ENCODE measurements around the gene MAML2. TPM values are rescaled to one million over a fixed set of nuclear protein-coding genes. Genes with fewer than 3 reads are reported as not detected.
"Not testable (repeated sequence)": the region's sequence is repeated elsewhere in the genome, so short reads cannot be mapped to it uniquely, and the experiment has no call there.

The MAML2 gene
- total RNA-seq, 2 experiments from 2014 or later, result 23.9 to 37.1 TPM

- ChIA-PET POLR2A (interaction anchor here (0.6 to 1.8 kb wide), 10 partner anchors 16 to 201 kb away, joined by 3 to 10 read pairs (median 4); partner anchors contain the start of genes CCDC82, JRKL and MAML2), CTCF (interaction anchor here (0.6 to 2.5 kb wide), 10 partner anchors 9 to 200 kb away, joined by 3 to 15 read pairs (median 4); partner anchors contain the start of gene MAML2)
- Mint-ChIP-seq H3K36me3 (ENCODE audit: low read depth) (peaks cover 26% of the 10 kb centered on the region), H3K27me3 (no peaks in the 10 kb centered on the region), H3K4me1 (peaks cover 90% of the 10 kb centered on the region), H3K9me3 (ENCODE audit: low read depth) (peaks cover 2% of the 10 kb centered on the region), H3K4me3 (peak overlapping the region; percentile 53), H3K27ac (peak overlapping the region; percentile 91)
- intact Hi-C loops (cut with DNase I, micrococcal nuclease), result loop anchor here (1.0 to 5.0 kb wide), 12 partner anchors 11 to 176 kb away; partner anchors contain the start of gene MAML2 (in 1 of the 2)
- peak; percentile 43 for ATAC-seq
- peak; percentile 53 for DNase-seq
These were observed 154.6 kb downstream of the MAML2 start for GRCh38 chr11:96188243-96189006.

GRCh38 chr11:96187822-96188221 is 155.2 kb downstream of the MAML2 start:
- ATAC-seq, result peak; percentile 61
- peak overlapping the region; percentile 91 for H3K27ac Mint-ChIP-seq
- intact Hi-C loops (cut with DNase I, micrococcal nuclease), result loop anchor here (1.0 to 5.0 kb wide), 12 partner anchors 11 to 176 kb away; partner anchors contain the start of gene MAML2 (in 1 of the 2)
- ChIA-PET CTCF (interaction anchor here (0.6 to 2.5 kb wide), 3 partner anchors 10 to 155 kb away, joined by 3 to 15 read pairs (median 13); partner anchors contain the start of gene MAML2), POLR2A (interaction anchor here (1.8 to 1.9 kb wide), 2 partner anchors 10 to 112 kb away, joined by 9 to 10 read pairs; no protein-coding TSS in a partner anchor)
- peaks cover 87% of the 10 kb centered on the region for H3K4me1 Mint-ChIP-seq
- H3K4me3 Mint-ChIP-seq, result peak overlapping the region; percentile 53
- H3K27me3 Mint-ChIP-seq, result no peaks in the 10 kb centered on the region
- peak; percentile 61 for DNase-seq
- H3K36me3 Mint-ChIP-seq (ENCODE audit: low read depth), result peaks cover 26% of the 10 kb centered on the region
- peaks cover 2% of the 10 kb centered on the region for H3K9me3 Mint-ChIP-seq (ENCODE audit: low read depth)

- H3K4me3 Mint-ChIP-seq, result no peak overlapping the region
- ATAC-seq (peak; percentile 33), DNase-seq (no peak)
- peaks cover 23% of the 10 kb centered on the region for H3K36me3 Mint-ChIP-seq (ENCODE audit: low read depth)
- peaks cover 2% of the 10 kb centered on the region for H3K9me3 Mint-ChIP-seq (ENCODE audit: low read depth)
- POLR2A ChIA-PET, result interaction anchor here (0.6 to 1.9 kb wide), 5 partner anchors 11 to 146 kb away, joined by 3 to 9 read pairs (median 4); no protein-coding TSS in a partner anchor
- peak overlapping the region; percentile 68 for H3K27ac Mint-ChIP-seq
- CTCF ChIA-PET, result interaction anchor here (0.8 to 1.8 kb wide), 4 partner anchors 10 to 352 kb away, joined by 3 to 11 read pairs (median 4); partner anchors contain the start of gene MAML2
- intact Hi-C loops (cut with DNase I, micrococcal nuclease), result loop anchor here (1.0 to 5.0 kb wide), 2 partner anchors 125 to 175 kb away; no protein-coding TSS in a partner anchor
- H3K27me3 Mint-ChIP-seq, result no peaks in the 10 kb centered on the region
- H3K4me1 Mint-ChIP-seq, result peaks cover 85% of the 10 kb centered on the region
These were observed 156.2 kb downstream of the MAML2 start for GRCh38 chr11:96186806-96187205.

- no peaks in the 10 kb centered on the region for H3K27me3 Mint-ChIP-seq
- POLR2A ChIA-PET, result no interaction called here
- peak overlapping the region; percentile 34 for H3K27ac Mint-ChIP-seq
These were observed 157.7 kb downstream of the MAML2 start for GRCh38 chr11:96185220-96185768.

GRCh38 chr11:96180937-96181336 is 162.1 kb downstream of the MAML2 start:
- DNase-seq; POLR2A ChIA-PET; H3K9me3 Mint-ChIP-seq (ENCODE audit: low read depth); ATAC-seq; H3K27me3 Mint-ChIP-seq; intact Hi-C loops (cut with DNase I, micrococcal nuclease); H3K4me3 Mint-ChIP-seq; H3K27ac Mint-ChIP-seq: not testable (repeated sequence)
- Mint-ChIP-seq H3K4me1 (peaks cover 85% of the 10 kb centered on the region), H3K36me3 (ENCODE audit: low read depth) (peaks cover 36% of the 10 kb centered on the region)
- CTCF ChIA-PET, result interaction anchor here (0.7 to 0.9 kb wide), 2 partner anchors 11 to 125 kb away, joined by 3 read pairs; no protein-coding TSS in a partner anchor

More at GRCh38 chr11:96185220-96185768, 157.7 kb downstream of the MAML2 start:
- CTCF ChIA-PET, result interaction anchor here (0.6 kb wide), 1 partner anchor 119 kb away, joined by 3 read pairs; no protein-coding TSS in a partner anchor
- no peak overlapping the region for H3K4me3 Mint-ChIP-seq
- peaks cover 16% of the 10 kb centered on the region for H3K36me3 Mint-ChIP-seq (ENCODE audit: low read depth)
- ATAC-seq (no peak), DNase-seq (no peak)
- peaks cover 88% of the 10 kb centered on the region for H3K4me1 Mint-ChIP-seq
- intact Hi-C loops (cut with DNase I, micrococcal nuclease), result loop anchor here in 1 of 2 experiments (5.0 kb wide), 1 partner anchor 173 kb away; no protein-coding TSS in a partner anchor
- H3K9me3 Mint-ChIP-seq (ENCODE audit: low read depth), result no peaks in the 10 kb centered on the region

GRCh38 chr11:96180341-96180740 is 162.7 kb downstream of the MAML2 start:
- peaks cover 82% of the 10 kb centered on the region for H3K4me1 Mint-ChIP-seq
- no peaks in the 10 kb centered on the region for H3K27me3 Mint-ChIP-seq
- peak; percentile 35 for ATAC-seq
- H3K4me3 Mint-ChIP-seq, result no peak overlapping the region
- peak overlapping the region; percentile 15 for H3K27ac Mint-ChIP-seq
- intact Hi-C loops (cut with DNase I, micrococcal nuclease), result no loop called here
- ChIA-PET POLR2A (interaction anchor here (0.6 kb wide), 1 partner anchor 62 kb away, joined by 3 read pairs; no protein-coding TSS in a partner anchor), CTCF (no interaction called here)
- no peaks in the 10 kb centered on the region for H3K9me3 Mint-ChIP-seq (ENCODE audit: low read depth)
- peaks cover 36% of the 10 kb centered on the region for H3K36me3 Mint-ChIP-seq (ENCODE audit: low read depth)
- no peak for DNase-seq

GRCh38 chr11:96179905-96180304 is 163.1 kb downstream of the MAML2 start:
- Mint-ChIP-seq H3K9me3 (ENCODE audit: low read depth) (no peaks in the 10 kb centered on the region), H3K4me3 (no peak overlapping the region), H3K27me3 (no peaks in the 10 kb centered on the region), H3K27ac (peak overlapping the region; percentile 15), H3K4me1 (peaks cover 82% of the 10 kb centered on the region), H3K36me3 (ENCODE audit: low read depth) (peaks cover 41% of the 10 kb centered on the region)
- CTCF ChIA-PET, result interaction anchor here (0.5 kb wide), 1 partner anchor 205 kb away, joined by 3 read pairs; no protein-coding TSS in a partner anchor
- intact Hi-C loops (cut with DNase I, micrococcal nuclease), result no loop called here
- DNase-seq, result no peak
- POLR2A ChIA-PET, result interaction anchor here (0.6 kb wide), 1 partner anchor 63 kb away, joined by 3 read pairs; no protein-coding TSS in a partner anchor
- peak; percentile 48 for ATAC-seq

- ChIA-PET POLR2A (no interaction called here), CTCF (interaction anchor here (0.7 to 1.0 kb wide), 3 partner anchors 12 to 214 kb away, joined by 3 read pairs; no protein-coding TSS in a partner anchor)
- Mint-ChIP-seq H3K9me3 (ENCODE audit: low read depth) (no peaks in the 10 kb centered on the region), H3K4me1 (peaks cover 87% of the 10 kb centered on the region), H3K4me3 (no peak overlapping the region), H3K27ac (no peak overlapping the region), H3K36me3 (ENCODE audit: low read depth) (peaks cover 46% of the 10 kb centered on the region), H3K27me3 (no peaks in the 10 kb centered on the region)
- no peak for DNase-seq
- intact Hi-C loops (cut with DNase I, micrococcal nuclease), result no loop called here
- ATAC-seq, result no peak
These were observed 164.1 kb downstream of the MAML2 start for GRCh38 chr11:96178887-96179279.

- Mint-ChIP-seq H3K4me3 (peak overlapping the region; percentile 25), H3K4me1 (peaks cover 87% of the 10 kb centered on the region), H3K27me3 (no peaks in the 10 kb centered on the region), H3K36me3 (ENCODE audit: low read depth) (peaks cover 50% of the 10 kb centered on the region), H3K27ac (peak overlapping the region; percentile 56), H3K9me3 (ENCODE audit: low read depth) (no peaks in the 10 kb centered on the region)
- ATAC-seq (peak; percentile 34), DNase-seq (no peak)
- ChIA-PET CTCF (interaction anchor here (0.7 to 1.0 kb wide), 3 partner anchors 12 to 214 kb away, joined by 3 read pairs; no protein-coding TSS in a partner anchor), POLR2A (no interaction called here)
- intact Hi-C loops (cut with DNase I, micrococcal nuclease), result no loop called here
These were observed 164.7 kb downstream of the MAML2 start for GRCh38 chr11:96178049-96178886.

- H3K36me3 Mint-ChIP-seq (ENCODE audit: low read depth), result peaks cover 57% of the 10 kb centered on the region
- DNase-seq (no peak), ATAC-seq (no peak)
- ChIA-PET POLR2A (no interaction called here), CTCF (interaction anchor here (1.5 kb wide), 1 partner anchor 166 kb away, joined by 8 read pairs; the partner anchor contains the start of gene MAML2)
- H3K9me3 Mint-ChIP-seq (ENCODE audit: low read depth), result no peaks in the 10 kb centered on the region
- no peak overlapping the region for H3K4me3 Mint-ChIP-seq
- H3K27me3 Mint-ChIP-seq, result no peaks in the 10 kb centered on the region
- H3K27ac Mint-ChIP-seq, result peak overlapping the region; percentile 76
- H3K4me1 Mint-ChIP-seq, result peaks cover 90% of the 10 kb centered on the region
- intact Hi-C loops (cut with DNase I, micrococcal nuclease), result no loop called here
These were observed 165.8 kb downstream of the MAML2 start for GRCh38 chr11:96177146-96177545.

Measured in activated CD4-positive, alpha-beta T cell treated with anti-CD3 and anti-CD28 coated beads for 36 hours (primary cell).